ENCODE data around the gene ITGB6. TPM values are rescaled to one million over a fixed set of nuclear protein-coding genes. Genes with fewer than 3 reads are reported as not detected.

ITGB6 gene
- total and polyA plus RNA-seq, 10 of the 15 experiments (the other 5 are each of a cell fraction or from before 2014, with no cell fraction given) = 0.04 TPM; not detected in 9

GRCh38 chr2:160156665-160157064 lies 43.4 kb downstream of the ITGB6 start:
- RAD21 ChIA-PET (ENCODE audit: unreplicated experiment) = no interaction called here
- Histone ChIP-seq H4K20me1 (ENCODE audit: control insufficient read depth, insufficient read depth) (no peaks in the 10 kb centered on the region), H3K27ac (ENCODE audit: control insufficient read depth, insufficient read depth) (no peak overlapping the region), H3K9me3 (replicated peaks; ENCODE audit: control insufficient read depth, insufficient read depth, low read length) (no peaks in the 10 kb centered on the region), H2AFZ (ENCODE audit: control insufficient read depth, low read depth, low read length) (no peak overlapping the region), H3K4me2 (ENCODE audit: control insufficient read depth, insufficient read depth) (no peak overlapping the region), H3K9ac (ENCODE audit: control insufficient read depth, insufficient read depth, low read length) (no peak overlapping the region), H3K4me1 (ENCODE audit: control insufficient read depth, insufficient read depth, low read length) (no peaks in the 10 kb centered on the region), H3K4me3 (no peak overlapping the region), H3K79me2 (ENCODE audit: control insufficient read depth, insufficient read depth, low read length) (no peaks in the 10 kb centered on the region), H3K36me3 (ENCODE audit: control insufficient read depth in 2 of 2, insufficient read depth in 2 of 2, low read length in 1 of 2) (no peaks in the 10 kb centered on the region), H3K27me3 (replicated peaks in 1 of 2; ENCODE audit: control insufficient read depth in 2 of 2, insufficient read depth in 2 of 2, low read length in 1 of 2) (no peaks in the 10 kb centered on the region)
- no peak; the same call in 2 of the 3 replicates for ATAC-seq
- POLR2A ChIA-PET = no interaction called here
- FAIRE-seq = no peak
- no peak for DNase-seq (ENCODE audit: low read depth, low spot score)
- no peak for TF ChIP-seq ZNF384 (IDR thresholded peaks at IDR 0.05; ENCODE audit: borderline replicate concordance, low read depth, low read length)
- TF ChIP-seq DPF2 (IDR thresholded peaks at IDR 0.05) = no peak
- intact Hi-C loops (cut with micrococcal nuclease; ENCODE audit: unreplicated experiment) = no loop called here
- in situ Hi-C loops (cut with MboI) = no loop called here
- CTCF ChIA-PET = no interaction called here
- BruUV-seq (replicated peaks) = no TSS peak
- SMC1A ChIA-PET (ENCODE audit: uncharacterized antibody, unreplicated experiment) = no interaction called here
- whole genome bisulfite sequencing (ENCODE audit: insufficient coverage, insufficient replicate concordance, low lambda C conversion rate, missing lambda C conversion rate) = 36% methylated on average over 2 of the region's 2 CpGs

GRCh38 chr2:160156100-160156499 lies 44.0 kb downstream of the ITGB6 start:
- H3K27me3 ChIP-seq (replicated peaks in 1 of 2; ENCODE audit: control insufficient read depth in 2 of 2, insufficient read depth in 2 of 2, low read length in 1 of 2) = no peaks in the 10 kb centered on the region
- no TSS peak for BruUV-seq (replicated peaks)
- no peaks in the 10 kb centered on the region for H4K20me1 ChIP-seq (ENCODE audit: control insufficient read depth, insufficient read depth)
- in situ Hi-C loops (cut with MboI) = no loop called here
- H2AFZ ChIP-seq (ENCODE audit: control insufficient read depth, low read depth, low read length) = no peak overlapping the region
- H3K79me2 ChIP-seq (ENCODE audit: control insufficient read depth, insufficient read depth, low read length) = no peaks in the 10 kb centered on the region
- 16% methylated on average over 4 of the region's 4 CpGs for WGBS (ENCODE audit: insufficient coverage, insufficient replicate concordance, low lambda C conversion rate, missing lambda C conversion rate)
- no peaks in the 10 kb centered on the region for H3K36me3 ChIP-seq (ENCODE audit: control insufficient read depth in 2 of 2, insufficient read depth in 2 of 2, low read length in 1 of 2)
- no peak for DNase-seq (ENCODE audit: low read depth, low spot score)
- FAIRE-seq = no peak
- ChIA-PET RAD21 (ENCODE audit: unreplicated experiment) (no interaction called here), CTCF (no interaction called here), SMC1A (ENCODE audit: uncharacterized antibody, unreplicated experiment) (no interaction called here), POLR2A (no interaction called here)
- no peak overlapping the region for H3K9ac ChIP-seq (ENCODE audit: control insufficient read depth, insufficient read depth, low read length)
- no peak overlapping the region for H3K4me3 ChIP-seq
- no peaks in the 10 kb centered on the region for H3K4me1 ChIP-seq (ENCODE audit: control insufficient read depth, insufficient read depth, low read length)
- no peak for ATAC-seq
- intact Hi-C loops (cut with micrococcal nuclease; ENCODE audit: unreplicated experiment) = no loop called here
- H3K27ac ChIP-seq (ENCODE audit: control insufficient read depth, insufficient read depth) = no peak overlapping the region
- no peak overlapping the region for H3K4me2 ChIP-seq (ENCODE audit: control insufficient read depth, insufficient read depth)
- H3K9me3 ChIP-seq (replicated peaks; ENCODE audit: control insufficient read depth, insufficient read depth, low read length) = no peaks in the 10 kb centered on the region
- TF ChIP-seq IRF5 (IDR thresholded peaks at IDR 0.05; ENCODE audit: borderline replicate concordance) = no peak
- no peak for TF ChIP-seq PAX5 (IDR thresholded peaks at IDR 0.05; ENCODE audit: borderline replicate concordance, low read depth, low read length)
- no peak for TF ChIP-seq RELA (IDR thresholded peaks at IDR 0.05; ENCODE audit: borderline replicate concordance, partially characterized antibody)
- no peak for TF ChIP-seq NBN (IDR thresholded peaks at IDR 0.05)
- TF ChIP-seq NR2C2 (IDR thresholded peaks at IDR 0.05; ENCODE audit: borderline replicate concordance, control insufficient read depth, insufficient read length, low read depth) = no peak
- TF ChIP-seq HSF1 (IDR thresholded peaks at IDR 0.05; ENCODE audit: low read depth, low read length) = no peak
- TF ChIP-seq JUNB (IDR thresholded peaks at IDR 0.05) = no peak
- no peak for TF ChIP-seq IKZF1 (conservative IDR thresholded peaks at IDR 0.05)
- TF ChIP-seq USF2 (IDR thresholded peaks at IDR 0.05; ENCODE audit: borderline replicate concordance, low read depth, low read length) = no peak
- no peak for TF ChIP-seq CBFB (IDR thresholded peaks at IDR 0.05; ENCODE audit: low read depth)

Measured in GM12878 (cell line).